Activated naive CD4-positive, alpha-beta T cell treated with Interleukin-2 at 50 U/mL for 16 hours (primary cell): ENCODE measurements around the gene C1QTNF9B.
"Not testable (repeated sequence)": the region's sequence is repeated elsewhere in the genome, so short reads cannot be mapped to it uniquely, and the experiment has no call there.

ENCODE experiments used
- DNase-seq: peaks from one replicate; pipeline ENCODE4 v3.0.0-alpha.2; 2020

C1QTNF9B gene

DNA sequence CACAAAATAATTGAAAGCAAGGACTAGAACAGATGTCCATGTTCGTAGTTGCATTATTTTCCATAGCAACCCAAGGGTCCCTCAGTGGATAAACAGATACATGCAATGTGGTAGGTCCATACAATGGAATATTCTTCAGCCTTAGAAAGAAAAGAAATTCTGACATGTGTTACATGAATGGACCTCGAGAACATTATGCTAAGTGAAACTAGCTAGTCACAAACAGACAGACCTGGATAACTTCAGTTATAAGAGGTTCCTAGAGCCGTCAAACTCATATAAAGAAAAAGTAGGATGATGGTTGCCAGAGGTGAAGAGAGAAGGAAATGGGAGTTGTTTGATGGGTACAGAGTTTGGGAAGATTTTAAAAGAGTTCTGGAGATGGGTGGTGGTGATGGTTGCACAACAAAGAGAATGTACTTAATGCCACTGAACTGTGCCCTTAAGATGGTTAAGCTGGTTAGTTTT, at the start of gene C1QTNF9B:
Gene C1QTNF9B (minus strand): TSS at position 51 of the 468 bp plus-strand sequence.
- DNase-seq = not testable (repeated sequence)

- no peak for DNase-seq
Observed at GRCh38 chr13:23946900-23947299, 49.6 kb upstream of the C1QTNF9B start.

DNA sequence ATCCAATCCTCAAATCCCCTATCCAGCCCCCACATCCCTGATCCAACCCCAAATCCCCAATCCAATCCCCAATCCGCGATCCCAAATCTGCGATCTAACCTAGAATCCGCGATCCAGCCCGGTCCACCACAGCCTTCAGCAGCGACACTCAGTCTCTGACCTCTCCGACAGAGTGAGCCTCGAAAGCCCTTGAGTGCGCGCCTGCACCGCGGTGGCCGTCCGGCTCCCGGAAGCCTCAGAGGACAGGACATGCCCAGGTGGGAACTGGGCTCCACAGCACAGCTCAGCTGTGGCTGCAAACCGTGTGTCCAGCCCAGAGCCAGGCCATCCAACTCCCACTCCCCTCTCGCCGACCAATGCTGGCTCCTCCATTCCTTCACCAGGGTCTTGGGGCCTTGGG, 48.8 kb upstream of the C1QTNF9B start:
- no peak for DNase-seq

DNA sequence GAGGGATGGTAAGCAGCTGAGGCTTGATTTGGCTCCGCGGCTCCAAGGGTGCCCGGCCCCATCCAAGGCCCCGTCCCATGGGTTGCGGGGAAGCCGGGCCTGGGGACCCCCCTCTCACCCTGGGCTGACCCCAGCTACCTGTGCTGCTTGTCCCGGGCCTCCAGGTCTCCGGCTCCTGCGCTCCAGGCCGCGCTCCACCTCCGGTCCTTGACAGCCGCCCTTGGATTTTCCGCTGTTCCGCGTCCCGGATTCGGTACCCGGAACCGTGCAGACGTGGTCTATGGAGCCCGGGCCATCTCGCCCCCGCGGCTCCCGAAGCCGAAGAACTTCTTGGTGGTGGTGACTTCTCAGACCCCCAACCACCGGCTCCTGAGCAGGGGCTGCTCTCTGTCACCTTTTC, 48.3 kb upstream of the C1QTNF9B start:
- DNase-seq = no peak

DNA sequence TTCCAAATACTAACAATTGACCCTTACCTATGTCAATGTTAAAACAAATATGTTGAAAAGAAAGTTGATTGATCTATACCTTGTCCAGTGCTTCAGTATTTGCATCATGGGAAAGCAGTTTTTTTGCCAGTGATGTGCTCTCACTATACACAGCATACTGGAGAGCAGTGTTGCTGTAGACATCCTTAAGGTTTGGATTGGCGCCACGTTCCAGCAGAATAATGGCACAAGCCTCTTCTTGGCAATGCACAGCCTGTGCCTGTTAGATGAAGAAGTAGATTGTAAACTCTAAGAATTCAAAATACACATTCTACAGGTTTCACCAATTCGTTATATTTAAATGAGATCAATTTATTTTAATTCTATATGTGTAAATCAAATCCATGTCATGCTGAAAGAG, 43.9 kb upstream of the C1QTNF9B start:
- DNase-seq = no peak

- not testable (repeated sequence) for DNase-seq
Observed at GRCh38 chr13:23939666-23940065, 42.4 kb upstream of the C1QTNF9B start.

- DNase-seq = no peak
Observed at GRCh38 chr13:23934520-23934919, 37.2 kb upstream of the C1QTNF9B start.

DNA sequence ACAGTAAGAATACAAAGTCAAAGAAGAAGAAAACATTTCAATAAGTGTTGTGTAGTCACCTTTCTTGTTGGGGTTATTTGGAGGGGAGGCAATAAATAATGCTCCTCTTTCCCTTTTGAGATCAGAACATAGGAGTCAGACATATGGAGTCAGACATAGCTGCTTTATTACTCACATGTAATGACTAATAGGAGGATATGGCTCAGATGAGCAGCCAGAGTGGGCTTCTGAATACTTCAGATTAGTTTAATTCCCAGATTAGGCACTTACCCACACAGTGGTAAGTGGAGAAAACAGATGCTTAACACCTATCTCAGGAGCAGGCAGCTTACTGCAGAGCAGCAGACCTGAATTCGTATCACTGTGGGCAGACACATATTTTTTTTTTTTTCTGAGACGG, 31.7 kb upstream of the C1QTNF9B start:
- no peak for DNase-seq

DNA sequence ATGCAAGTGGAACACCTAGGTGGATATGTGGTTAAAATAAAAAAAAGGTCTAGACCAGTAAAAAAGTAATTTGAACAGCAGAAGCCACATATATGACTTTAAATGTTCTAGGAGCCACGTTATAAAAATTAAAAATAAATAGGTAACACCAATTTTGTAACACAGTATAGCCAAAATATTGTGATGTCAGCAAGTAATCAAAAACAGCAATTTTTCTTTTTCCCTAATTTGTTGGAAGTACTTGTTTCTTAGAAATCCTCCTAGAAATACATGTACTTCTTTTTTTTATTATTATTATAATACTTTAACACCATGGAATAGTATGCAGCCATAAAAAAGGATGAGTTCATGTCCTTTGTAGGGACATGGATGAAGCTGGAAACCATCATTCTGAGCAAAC, 25.7 kb upstream of the C1QTNF9B start:
- no peak for DNase-seq

DNA sequence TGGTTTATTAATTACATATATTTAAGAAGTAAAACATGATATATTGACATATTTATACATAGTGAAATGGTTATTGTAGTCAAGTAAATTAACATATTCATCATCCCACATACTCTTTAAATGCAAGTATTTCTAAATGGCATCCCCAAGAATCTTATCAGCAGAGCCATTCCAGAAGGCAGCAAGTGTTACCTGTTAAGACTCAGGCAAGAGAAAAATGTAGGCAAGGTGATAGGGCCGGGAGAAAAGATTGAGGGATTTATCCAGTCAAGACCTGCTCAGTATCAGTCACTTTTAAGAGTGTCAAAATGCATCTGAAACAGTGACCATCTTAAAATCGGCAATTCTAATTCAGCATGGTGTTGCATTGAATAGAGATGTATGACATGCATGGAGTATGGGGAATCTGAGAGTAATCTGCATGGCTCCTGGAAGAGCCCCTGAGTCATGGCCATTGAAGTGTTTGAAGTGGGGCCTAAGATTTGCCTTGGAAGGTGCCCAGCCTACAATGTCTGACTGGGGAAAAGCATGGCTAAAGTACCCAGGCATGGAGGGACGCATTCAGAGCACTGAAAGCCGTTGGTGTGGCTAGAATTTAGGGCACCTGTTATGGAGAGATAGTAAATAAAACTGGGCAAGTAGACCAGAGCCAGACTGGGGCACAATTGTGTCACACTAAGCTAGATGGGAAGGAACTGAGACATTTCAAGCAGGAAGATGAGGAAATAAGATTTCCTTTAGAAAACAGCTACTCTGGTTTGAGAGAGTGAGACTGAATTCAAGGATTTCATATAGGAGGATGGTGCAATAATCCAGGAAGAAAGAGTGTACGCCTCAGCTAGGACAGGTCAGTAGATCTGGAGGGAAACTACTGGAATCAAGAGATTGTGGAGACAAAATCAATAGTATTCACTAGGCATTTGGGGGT, 25.0 kb upstream of the C1QTNF9B start:
- DNase-seq = no peak

GRCh38 chr13:23921451-23921888, 24.2 kb upstream of the C1QTNF9B start:
- no peak for DNase-seq

DNA sequence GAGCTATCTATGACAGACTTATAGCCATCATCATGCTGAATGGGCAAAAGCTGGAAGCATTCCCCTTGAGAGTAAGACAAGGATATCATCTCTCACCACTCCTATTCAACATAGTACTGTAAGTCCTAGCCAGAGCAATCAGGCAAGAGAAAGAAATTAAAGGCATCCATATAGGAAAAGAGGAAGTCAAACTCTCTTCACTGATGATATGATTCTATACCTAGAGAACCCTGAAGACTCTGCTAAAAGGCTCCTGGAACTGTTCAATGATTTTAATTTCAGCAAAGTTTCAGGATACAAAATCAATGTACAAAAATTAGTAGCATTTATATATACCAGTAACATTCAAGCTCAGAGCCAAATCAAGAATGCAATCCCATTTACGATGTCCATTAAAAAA, 21.7 kb upstream of the C1QTNF9B start:
- no peak for DNase-seq

GRCh38 chr13:23918208-23918607, 20.9 kb upstream of the C1QTNF9B start:
- DNase-seq = no peak

DNA sequence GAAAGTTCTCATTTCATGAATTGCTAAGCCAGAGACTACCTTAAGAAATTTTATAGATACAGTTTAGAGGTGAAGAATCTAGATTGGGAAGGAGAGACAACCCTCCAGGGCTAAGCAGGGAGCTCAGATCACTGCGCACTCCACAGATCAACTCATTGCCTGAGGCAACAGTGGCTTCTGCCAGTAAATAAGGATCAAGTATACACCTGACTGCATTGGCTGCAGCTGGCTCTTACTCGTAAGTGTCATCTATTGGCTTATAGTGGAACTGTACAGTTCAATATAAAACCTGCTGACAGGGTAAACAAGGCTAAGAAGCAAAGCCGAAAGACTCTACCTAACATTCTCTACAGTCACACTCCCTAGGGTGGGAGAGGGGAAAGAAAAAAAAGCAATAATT, 18.0 kb upstream of the C1QTNF9B start:
- DNase-seq = no peak

DNA sequence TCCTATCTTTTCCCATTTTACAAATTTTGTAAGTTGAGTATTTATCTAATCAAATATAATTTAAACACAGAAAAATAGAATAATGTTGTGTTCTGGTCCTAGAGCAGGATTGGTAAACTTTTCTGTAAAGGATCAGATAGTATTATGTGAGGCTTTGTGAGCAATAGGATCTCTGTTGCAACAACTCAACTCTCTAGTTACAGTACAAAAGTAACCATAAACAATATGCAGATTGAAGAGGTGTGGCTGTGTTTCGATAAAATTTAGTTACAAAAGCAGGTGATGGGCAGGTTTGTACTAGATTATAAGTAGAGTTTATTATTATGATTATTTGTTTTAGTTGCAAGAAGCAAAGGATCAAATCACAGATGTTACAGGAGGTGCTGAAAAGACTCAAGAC, 15.2 kb upstream of the C1QTNF9B start:
- DNase-seq = no peak

DNA sequence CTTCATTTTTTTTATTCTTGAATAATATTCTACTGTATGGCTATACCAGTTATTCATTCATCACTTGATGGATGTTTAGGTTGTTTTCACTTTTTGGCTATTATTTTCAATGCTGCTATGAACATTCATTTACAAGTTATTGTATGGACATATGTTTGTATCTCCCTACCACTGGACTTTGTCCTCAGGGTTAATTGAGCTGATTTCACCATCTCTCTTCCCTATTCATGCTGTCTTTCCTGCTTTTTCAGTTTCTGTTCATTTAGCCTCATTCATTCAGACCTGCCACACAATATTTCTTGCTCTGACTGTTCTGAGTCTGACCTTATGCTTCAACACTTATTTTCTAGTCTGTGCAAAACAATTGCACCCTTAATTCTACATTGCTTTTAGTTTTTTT, 12.3 kb upstream of the C1QTNF9B start:
- no peak for DNase-seq

DNA sequence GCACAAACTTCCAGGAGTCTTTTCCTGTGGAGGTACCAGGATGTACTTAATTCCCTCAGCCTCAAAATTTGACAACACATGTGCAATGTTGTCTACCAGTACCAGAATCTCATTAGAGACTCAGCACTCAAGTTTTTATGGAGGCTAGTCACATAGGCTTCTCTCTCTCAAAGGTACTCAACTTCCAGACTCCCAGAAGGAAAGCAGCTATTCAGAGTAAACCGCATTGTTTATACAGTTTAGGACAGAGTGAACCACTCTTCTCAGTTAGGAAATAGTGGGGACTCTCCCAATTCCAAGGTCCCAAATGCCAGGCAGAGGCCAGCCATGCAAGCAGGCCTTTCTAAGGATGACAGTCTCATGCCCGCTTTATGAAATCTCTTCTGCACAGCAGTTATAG, 8.5 kb upstream of the C1QTNF9B start:
- no peak for DNase-seq

DNA sequence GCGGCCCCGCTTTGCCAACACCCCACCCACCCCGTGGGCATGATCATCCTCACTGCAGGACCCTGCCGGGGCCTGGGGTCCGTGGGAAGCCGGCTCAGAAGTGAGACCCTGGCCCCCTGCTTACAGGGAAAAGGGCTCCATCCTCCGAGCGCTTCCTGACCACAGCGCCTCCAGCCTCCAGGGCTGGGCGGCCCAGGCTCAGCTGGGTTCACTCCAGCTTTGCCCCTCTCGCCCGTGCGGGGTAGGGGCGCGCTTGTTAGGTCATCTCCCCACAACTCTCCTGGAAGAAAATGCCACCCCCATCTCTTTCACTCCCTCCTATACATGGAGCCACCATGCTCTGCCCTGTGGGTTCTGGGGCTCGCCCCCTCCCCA, 6.6 kb upstream of the C1QTNF9B start:
- no peak for DNase-seq

DNA sequence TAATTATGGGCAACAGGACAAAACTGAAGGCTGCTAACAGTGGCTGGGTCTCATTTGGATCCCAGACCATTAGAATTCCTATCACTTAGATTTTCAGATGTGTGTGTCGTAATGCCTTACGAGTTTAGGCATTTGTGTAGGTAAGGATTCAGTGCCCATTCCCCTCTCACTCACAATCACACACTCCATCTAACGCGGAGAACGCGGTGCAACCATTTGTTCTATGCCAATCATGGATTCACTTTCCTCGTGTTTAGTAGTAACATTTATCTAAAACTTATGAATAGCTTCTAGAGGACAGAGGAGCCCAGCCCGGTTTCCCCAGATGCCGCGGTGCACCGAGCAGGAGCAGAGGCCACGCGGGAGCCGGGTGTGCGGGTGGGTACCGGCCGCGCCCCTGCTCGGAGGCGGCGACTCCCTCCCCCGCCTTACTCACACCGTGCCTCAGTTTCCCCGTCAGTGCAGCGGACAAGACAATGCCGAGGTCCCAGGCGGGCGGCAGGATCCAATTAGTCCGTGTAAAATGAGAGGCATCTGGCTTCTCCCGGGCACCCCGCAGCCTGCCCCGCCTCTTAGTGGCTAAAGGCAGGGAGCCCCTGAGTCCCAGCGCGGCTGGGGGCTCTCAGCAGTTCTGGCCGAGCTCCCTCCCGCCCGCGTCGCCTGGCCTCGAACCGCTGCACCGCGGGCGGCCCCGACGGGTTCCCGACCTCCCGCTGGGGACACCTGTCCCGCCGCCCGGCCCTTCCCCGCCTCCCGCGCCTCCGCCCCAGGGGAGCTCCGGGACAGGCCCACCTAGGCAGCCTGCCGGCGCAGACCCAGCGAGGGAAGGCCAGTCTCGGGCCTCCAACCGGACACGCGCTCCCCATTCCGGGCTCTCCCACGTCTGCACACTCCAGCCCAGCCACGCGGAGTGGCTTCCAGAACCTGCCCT, 5.9 kb upstream of the C1QTNF9B start:
- DNase-seq = no peak

GRCh38 chr13:23901365-23901764, 4.1 kb upstream of the C1QTNF9B start:
- no peak for DNase-seq

DNA sequence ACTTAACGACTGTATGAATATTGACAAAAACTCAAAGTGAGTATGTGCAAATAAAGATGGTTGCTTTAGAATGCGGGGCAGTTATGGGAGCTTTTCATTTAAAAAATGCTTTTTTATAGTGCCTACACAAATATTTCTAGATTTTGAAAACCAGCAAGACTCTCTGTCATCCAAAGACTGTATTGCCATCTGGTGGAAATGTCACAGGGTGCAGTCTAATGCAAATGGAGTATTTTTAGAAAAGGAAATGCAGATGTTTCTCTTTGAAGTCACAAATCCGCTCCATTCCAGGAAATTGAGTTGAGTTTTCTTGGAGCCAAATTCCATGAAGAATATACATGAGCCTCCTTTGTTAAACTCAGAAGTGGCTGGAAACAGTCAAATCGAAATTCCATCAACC, 2.3 kb upstream of the C1QTNF9B start:
- peak; percentile 38 for DNase-seq

GRCh38 chr13:23898101-23898500, 799 bp upstream of the C1QTNF9B start:
- DNase-seq = no peak

DNA sequence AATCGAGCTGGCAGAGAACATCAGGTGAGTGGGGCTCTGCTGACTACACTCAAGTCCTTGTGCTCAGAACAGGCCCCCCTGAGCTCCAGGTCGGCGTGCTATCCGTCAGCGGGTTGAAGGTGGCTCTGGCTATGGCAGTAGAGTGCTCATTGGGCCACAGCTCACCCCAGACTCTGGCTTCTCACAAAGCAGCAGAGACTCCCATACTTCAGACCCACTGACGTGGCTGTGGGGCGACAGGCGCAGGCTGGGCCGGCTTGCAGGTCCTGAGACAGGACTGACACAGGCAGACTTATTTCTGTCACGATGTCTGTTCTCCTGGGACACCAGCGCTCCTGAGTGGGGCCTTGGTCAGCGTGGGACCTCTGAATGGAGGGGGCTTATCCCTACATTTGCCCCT, 2.6 kb downstream of the C1QTNF9B start:
- DNase-seq = not testable (repeated sequence)

GRCh38 chr13:23893791-23894190, 3.5 kb downstream of the C1QTNF9B start:
- DNase-seq = not testable (repeated sequence)
